Measurements from ENCODE around the gene CDKN3.
"Not testable (repeated sequence)": the region's sequence is repeated elsewhere in the genome, so short reads cannot be mapped to it uniquely, and the experiment has no call there.

The CDKN3 gene

DNA sequence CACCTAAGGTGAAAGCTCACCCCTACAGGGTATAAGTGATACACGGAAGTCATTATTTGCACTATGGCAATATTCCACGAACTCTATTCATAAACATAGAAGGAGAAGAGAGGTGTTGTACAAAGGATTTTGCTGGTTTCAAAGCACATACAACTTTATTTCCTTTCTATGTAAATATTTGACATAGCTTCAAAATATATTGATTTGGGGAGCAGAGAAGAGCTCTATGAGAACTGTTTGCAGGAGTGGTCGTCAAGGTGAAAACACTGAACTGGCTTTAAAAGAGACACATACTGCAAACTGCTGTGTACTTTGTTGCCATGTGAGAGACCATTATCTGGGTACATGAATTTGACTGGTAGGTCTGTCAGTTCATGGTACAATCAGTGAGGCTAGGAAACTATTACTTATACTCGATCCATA is 27.7 kb downstream of the CDKN3 start:
- no peak for DNase-seq

DNA sequence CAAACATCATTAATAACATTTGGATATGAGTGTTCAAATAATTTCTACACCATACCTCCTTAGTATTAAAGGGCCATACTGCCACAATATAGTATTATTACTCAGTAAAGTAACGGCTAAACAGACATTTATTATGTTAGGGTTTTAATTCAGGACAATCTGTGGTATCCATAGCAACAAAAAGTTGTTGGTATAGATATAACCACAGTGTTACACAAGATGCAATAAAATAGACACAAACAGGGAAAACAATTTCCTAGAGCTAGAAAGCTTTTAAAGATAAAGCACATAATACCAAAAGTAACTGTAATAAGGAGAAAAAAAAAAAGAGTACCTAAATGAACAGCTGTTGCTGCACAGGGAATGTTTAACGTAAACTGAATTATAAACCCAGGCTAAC is 28.3 kb downstream of the CDKN3 start:
- no peak for DNase-seq

DNA sequence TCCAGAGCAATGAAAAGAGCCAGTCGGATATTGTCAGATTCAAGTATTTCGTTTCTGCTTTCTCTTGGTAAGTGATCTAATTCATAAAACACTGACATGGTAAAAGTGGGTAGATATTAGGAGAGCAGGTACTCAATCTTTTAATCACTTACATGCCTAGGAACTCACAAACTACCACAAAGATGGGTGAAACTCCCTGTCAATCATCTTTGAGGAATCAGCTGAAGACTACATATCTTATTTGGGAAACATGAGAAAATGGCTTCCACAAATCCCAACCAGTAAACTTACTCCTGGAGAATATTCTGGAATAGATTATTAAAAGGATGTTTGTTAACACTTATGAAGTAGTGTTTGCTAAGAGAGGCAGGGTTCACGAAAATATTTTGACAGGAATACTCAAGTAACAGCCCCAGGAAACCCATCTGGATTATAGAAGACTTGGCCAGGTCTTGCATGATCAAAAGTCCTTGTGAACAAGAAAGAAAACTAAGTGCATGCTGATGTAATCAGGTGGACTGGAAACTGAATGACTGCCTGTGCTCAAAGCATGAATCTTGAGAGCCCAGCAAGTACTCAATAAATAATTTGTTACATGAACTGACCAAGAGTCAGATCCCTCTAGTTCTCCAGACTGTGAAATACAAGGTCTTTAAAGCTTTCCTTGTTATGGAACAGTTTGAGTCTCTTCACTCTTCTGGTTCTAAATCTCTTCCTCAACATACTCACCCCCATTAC is 28.9 kb downstream of the CDKN3 start:
- DNase-seq: no peak

DNA sequence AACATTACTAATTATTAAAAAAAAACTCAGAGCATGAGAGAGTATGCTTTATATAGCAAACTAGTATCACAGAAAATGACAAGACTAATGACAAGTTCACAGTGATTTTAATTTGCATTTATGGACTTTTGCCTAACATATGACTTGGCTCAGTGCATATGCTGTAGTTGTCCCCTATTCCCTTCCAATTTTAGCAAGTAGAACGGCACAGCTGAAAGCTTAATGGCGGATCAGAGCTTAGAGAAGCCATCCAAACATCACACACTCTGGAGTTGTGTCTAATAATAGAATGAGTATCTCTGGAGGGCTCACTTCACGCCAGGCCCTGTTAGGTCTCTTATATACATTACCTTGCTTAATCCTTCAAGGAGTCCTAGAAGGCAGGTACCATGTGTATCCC is 31.1 kb downstream of the CDKN3 start:
- DNase-seq: no peak

DNA sequence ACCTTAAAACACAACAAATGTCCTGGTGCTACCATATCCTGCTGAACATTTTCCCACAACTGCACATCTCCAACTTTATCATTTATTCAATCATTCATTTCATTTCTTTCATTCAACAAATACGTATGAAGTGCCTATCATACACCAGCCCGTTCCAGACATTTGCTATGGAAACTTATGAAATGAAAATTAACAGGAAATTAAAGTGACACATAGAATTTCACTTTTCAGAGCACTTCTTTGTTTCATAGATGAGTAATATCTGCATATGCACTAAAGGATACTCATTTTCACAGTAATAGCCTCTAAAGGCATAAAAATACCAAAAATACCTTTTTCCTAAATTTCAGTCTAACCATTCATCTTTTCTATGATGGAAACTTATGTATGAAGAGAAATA is 31.7 kb downstream of the CDKN3 start:
- no peak for DNase-seq

DNA sequence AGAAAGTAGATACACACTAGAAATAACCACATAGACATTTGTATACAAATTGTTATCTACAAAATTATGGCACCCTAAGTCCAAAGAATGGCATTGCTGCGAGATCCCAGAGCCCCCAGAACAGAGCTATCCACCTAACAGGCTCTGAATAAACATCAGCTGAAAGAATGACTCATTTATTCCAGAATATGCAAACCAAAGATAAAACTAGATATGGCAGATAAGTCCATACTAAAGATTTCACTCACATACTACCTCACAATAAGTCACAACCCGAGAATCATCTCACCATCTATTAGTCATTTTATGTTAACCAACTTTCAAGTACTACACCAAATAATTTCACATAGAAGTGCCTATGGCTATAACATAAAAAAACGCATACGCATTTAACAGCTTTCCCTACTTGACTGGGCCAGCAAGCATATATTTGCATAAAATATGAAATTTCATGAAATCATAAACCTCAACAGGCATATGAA is 38.7 kb downstream of the CDKN3 start:
- DNase-seq: no peak

DNA sequence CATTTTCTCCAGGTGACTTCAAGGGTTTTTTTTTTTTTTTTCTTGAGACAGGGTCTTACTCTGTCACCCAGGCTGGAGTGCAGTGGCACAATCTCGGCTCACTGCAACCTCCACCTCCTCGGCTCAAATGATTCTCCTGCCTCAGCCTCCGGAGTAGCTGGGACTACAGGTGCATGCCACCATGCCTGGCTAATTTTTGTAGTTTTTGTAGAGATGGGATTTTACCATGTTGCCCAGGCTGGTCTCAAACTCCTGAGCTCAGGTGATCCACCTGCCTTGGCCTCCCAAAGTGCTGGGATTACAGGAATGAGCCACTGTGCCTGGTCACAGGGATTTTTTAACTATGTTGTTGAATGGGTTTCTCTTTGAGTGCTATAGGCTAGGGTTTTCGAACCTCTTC is 41.1 kb downstream of the CDKN3 start:
- DNase-seq: not testable (repeated sequence)

DNA sequence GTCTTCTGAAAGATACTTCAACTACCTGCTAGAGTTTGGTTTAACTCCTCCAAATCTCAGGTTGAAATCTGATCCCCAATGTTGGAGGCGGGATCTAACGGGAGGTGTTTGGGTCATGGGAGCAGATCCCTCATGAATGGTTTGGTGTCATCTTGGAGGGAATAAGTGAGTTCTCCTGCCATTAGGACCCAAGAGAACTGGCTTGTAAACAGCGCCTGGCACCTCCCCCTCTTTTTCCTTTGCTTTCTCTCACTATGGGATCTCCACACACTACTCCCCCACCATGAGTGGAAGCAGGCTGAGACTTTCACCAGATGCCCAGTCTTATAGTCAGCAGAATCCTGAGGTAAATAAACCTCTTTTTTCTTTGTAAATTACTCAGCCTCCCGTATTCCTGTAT is 41.9 kb downstream of the CDKN3 start:
- DNase-seq: peak; percentile 10

DNA sequence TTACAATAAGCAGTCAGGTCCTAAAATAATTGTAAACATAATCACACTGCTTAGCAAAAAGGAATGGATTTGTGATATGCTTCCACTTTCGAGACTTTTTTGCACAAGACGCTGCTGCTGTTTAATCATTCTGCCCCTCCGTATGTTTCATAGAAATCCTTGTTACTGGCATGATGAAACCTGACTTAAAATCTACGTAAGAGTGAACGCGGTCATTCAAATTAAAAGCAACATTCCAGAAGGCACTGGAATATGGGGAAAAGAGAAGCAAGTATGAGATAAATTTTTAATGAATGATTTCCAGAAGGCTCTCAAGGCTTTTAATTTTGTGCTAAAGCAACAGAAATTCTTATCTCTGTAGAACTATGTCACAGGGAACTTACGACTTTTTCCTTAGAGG is 43.2 kb downstream of the CDKN3 start:
- DNase-seq: no peak

DNA sequence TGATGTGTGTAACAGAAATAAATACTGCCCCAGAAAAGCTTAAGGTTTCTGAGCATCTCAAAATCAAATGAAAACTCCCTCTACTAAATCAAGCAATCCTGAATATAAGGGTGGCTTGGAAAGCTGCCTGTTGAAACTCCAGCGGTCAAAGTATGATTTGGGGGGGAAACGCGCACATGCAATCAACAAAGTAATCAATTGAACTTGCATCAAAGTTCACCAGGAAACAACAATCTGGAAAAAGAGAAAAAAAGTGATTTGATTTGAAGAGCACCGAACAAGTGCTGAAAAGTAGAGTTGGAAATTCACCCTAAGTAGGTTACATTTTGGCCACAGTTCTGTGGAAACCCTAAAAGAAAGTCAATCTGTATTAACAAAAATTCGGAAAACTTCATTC is 43.7 kb downstream of the CDKN3 start:
- DNase-seq: no peak

DNA sequence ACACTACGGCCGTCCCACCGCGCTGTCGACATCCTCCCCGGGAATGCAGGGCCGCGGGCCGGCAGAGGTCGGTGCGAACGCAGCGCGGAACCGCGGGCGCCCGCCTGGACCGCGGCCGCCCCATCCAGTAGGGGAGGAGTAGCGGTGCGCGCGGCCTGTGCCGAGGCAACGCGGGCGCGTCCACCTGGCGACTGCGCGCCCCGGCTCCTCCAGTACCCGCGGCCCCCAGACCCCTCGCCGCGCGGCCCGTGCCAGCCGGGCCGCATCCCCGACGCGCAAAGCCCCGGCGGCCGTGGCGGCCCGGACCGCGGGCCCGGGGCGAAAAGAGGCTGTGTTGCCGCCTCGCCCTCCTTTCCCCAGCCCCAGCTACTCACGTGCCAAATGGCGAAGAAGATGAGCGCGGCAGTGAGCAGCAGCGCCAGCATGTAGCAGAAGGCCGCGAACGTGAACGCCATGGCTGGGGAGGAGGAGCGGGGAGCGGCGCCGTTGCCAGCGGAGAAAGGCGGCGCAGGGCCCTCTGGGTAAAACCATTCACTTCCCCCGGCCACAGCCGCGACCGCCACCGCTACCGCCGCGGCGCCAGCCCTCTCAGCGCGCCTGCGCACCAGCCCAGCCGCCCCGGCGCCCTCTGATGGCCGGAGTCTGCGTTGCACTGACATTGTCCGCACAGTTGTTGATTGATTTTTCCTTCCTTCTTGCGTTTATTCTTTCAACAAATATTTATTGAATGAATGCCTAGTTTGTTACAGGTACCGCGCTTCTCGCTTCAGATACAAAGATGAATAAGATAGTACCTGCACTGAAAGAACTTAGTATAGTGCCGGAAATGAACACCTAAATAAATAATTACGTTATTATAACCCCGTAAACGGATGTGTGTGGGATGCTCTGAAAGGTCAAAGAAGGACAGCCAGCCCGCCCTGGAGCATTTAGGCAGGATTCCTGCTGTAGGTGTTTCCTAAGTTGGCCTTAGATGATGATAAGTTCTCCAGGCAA is 44.4 kb downstream of the CDKN3 start, which contains the start of gene CNIH1:
CNIH1 (minus strand) TSS at position 502 of the 996 bp plus-strand sequence; CDS start at position 455, 47 bp downstream.
- peak; percentile 97 for DNase-seq

DNA sequence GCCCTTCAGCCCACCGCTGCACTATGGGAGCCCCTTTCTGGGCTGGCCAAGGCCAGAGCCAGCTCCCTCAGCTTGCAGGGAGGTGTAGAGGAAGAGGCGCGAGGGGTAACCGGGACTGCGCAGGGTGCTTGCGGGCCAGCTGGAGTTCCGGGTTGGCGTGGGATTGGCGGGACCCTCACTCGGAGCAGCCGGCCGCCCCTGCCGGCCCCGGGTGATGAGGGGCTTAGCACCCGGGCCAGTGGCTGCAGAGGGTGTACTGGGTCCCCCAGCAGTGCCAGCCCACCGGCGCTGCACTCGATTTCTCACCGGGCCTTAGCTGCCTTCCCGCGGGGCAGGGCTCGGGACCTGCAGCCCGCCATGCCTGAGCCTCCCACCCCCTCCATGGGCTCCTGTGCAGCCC is 46.2 kb downstream of the CDKN3 start:
- DNase-seq: not testable (repeated sequence)

DNA sequence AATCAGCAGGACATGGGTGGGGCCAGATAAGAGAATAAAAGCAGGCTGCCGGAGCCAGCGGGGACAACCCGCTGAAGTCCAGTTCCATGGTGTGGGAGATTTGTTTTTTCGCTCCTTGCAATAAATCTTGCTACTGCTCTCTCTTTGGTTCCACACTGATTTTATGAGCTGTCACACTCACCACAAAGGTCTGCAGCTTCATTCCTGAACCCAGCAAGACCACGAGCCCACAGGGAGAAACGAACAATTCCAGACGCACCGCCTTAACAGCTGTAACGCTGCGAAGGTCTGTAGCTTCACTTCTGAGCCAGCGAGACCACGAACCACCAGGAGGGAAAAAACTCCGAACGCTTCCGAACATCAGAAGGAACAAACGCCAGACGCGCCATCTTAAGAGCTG is 47.2 kb downstream of the CDKN3 start:
- DNase-seq: no peak

DNA sequence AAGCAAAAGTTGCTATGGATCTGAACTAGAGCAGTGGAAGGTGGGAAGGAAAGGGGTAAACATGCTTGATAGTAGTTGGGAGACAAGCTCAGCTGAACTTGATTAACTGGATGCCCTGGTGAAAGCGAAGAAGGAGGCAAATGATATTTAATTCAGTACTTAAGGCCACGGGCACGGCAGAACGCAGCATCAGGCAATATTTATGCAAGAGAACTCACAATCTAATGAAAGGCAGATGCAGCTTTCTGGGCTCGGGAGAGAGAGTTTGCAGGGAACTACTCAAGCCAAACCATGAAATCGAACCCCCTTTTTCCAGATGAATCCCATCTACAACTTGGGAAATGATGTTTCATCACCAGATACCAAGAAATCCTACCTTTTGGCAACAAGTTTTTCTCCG is 47.9 kb downstream of the CDKN3 start:
- DNase-seq: no peak

DNA sequence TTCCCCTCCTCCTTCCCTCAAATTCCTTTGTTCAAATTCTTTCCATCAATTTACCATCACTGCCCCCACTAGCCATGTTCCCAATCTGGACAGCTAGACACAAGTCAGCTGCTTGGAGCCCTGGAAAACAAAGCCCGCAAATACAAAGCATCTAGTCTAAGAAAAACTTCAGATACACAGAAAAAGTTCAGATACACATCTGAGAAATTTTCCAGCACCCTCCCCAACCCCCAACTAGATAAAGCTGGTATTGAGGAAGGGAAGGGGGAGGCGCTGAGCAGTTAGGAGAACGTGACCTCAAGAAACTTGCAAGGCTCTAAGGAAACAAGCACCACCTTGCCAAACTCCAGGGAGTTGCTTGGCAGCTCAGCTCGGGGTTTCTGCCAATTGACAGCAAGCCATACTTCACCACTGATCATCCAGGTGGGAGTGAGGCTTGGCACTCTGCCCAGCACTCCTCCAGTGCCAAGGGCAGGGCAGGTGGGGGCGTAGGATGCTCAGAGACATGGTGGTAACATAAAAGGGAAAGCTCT is 49.4 kb downstream of the CDKN3 start:
- DNase-seq: peak; percentile 87

DNA sequence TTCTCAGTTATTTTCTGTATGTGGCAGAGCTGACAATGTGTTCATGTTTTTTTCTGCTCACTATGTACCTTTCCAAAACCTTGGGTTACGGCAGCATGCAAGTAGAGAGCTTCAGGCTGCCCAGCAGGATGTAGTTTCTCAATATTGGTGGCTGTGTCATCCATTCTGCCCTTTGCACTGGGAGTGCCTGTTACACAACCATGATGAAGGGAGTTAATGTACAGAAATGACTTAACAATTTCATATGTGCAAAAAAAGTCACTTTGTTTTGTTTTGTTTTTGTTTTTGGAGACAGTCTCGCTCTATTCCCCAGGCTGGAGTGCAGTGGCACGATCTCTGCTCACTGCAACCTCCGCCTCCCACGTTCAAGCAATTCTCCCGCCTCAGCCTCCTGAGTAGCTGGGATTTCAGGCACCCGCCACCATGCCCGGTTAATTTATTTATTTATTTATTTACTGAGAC is 50.5 kb downstream of the CDKN3 start:
- no peak for DNase-seq

DNA sequence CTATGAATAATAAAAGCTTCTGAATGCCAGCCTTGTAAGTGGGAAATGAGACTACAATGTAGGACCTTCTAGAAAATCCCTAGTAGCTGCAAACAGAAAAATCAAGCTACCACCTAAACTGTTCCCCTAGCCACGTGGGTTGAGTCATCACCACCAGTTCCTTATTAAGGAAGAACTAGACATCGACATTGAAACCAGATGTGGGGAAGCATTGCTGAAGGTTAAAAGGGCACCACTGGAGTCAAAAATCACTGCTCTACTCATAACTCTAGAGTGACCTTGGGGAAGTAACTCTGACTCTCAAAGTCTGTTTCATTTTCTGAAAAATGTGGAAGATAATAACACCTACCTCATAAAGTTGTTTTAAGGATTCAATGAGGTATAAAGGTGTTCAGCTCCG is 53.7 kb downstream of the CDKN3 start:
- DNase-seq: no peak

DNA sequence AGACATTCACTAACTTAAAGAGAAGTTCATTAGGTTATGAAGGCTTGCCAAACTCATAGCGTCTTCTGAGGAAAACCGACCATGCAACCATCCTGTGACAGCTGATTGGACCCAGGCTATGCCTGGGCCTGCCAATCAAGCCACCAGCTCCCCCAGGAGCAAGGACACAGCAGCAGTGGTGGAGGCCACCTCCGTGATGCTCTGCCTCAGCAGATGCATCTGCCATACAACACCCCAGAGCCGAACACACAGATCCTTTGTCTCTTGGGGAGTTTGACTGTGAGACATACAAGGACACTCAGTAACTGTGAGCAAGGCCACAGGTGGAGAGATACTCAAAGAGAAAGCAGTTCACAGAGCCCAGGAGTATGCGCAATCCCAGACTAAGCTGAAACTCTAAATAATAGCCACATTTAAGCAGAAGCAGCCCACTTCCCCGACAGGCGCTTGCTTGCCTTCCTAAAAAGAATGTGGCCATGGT is 54.4 kb downstream of the CDKN3 start:
- DNase-seq: no peak

DNA sequence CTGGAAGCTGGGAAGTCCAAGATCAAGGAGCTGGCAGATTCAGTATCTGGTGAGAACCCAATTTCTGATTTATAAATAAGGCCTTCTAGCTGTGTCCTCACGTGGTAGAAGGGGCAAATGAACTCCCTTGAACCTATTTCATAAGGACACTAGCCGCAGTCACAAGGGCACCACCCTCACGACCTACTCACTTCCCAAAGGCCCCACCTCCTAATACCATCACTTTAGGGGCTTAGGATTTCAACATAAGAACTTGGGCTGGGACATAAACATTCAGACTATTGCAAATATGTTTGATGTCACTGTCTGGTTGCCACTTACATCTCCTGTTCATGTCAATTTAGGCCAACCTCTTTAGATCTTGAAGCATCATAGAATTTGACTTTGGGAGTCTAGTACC is 55.2 kb downstream of the CDKN3 start:
- DNase-seq: no peak

DNA sequence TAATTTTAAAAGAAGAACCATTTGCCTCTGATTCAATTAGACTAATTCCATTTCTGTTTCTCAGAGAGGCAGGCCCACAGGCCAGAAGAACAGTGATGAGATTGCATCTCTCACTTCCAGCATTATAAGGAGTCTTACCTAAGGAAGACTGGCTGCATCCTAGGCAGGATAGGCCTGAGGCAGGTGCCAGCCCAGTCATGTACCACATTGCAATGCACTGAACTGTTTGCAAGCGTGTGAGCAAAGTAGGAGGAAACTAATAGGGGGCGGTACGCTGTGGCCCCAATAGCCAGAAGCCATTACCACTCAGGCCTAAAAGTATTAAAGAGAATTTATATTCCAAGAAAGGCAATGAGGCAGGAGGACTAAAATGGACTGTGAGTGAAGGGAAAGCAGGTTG is 56.4 kb downstream of the CDKN3 start:
- DNase-seq: no peak

DNA sequence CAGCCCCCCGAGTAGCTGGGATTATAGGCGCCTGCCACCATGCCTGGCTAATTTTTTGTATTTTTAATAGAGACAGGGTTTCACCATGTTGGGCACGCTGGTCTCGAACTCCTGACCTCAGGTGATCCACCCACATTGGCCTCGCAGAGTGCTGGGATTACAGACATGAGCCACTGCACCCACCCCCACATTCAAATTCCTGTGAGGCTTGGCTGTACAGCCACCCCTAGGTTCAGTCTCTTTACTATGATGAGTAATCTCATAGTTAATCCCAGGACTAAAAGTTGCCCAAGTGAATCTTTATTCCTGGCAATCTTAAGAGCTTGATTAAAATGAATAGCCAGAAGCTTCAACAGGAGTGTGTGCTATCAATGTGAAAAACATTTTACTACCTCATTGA is 57.2 kb downstream of the CDKN3 start:
- not testable (repeated sequence) for DNase-seq

DNA sequence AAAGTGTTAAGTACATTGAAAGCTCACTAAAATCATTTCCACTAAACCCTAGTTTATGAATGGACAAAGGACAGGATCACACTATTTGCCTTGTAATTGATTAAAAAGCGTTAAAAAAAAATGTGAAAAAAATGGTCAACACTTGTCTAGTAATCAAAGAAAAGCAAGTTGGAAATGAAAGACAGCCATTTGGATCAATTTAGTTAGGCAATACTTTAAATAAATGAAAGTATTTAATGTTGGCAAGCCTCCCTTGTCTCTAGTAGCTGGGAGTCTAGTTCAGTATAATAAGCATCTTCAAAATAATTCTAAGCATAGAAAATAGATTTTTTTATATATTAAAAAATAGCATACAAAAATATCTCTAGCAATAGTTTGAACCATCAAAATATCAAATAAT is 58.6 kb downstream of the CDKN3 start:
- DNase-seq: no peak
